ENCODE measurements around the gene IFT52. TPM values are rescaled to one million over a fixed set of nuclear protein-coding genes. Genes with fewer than 3 reads are reported as not detected.
A peak's percentile ranks its signal among the peaks of the same experiment; 100 is the strongest.

Gene IFT52
- polyA plus RNA-seq, 1 experiment = 47.4 TPM

DNA sequence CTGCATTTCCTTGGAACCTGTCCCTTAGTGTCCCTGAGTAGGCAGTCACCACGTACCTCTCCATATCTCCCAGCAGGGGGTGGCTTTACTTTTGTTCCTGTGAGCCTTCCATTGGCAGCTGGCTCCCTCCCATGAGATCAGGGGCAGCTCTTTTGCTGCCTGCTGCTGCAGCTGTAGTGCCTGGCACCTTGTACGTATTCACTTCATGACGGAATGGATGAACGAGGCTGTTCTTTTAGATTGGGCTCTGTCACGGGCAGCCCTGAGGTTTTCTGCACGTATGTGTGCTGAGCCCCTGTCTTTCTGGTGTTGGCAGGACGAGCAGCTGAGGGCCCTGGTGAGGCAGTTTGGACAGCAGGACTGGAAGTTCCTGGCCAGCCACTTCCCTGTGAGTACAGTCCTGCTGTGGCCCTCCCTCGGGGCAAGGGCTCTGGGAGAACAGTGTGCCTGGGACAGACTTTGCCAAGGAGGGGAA lies 90.8 kb downstream of the IFT52 start:
- CTCF ChIA-PET = interaction anchor here (0.6 to 3.4 kb wide), 6 partner anchors 10 to 404 kb away, joined by 3 to 23 read pairs (median 4); no protein-coding TSS in a partner anchor
- Histone ChIP-seq H3K27me3 (ENCODE audit: control insufficient read depth, insufficient read depth, low read length) (no peaks in the 10 kb centered on the region), H3K36me3 (ENCODE audit: control insufficient read depth, insufficient read depth, low read length) (no peaks in the 10 kb centered on the region), H3K4me3 (ENCODE audit: low read depth, low read length) (no peak overlapping the region)
- TF ChIP-seq, protein P1, sequence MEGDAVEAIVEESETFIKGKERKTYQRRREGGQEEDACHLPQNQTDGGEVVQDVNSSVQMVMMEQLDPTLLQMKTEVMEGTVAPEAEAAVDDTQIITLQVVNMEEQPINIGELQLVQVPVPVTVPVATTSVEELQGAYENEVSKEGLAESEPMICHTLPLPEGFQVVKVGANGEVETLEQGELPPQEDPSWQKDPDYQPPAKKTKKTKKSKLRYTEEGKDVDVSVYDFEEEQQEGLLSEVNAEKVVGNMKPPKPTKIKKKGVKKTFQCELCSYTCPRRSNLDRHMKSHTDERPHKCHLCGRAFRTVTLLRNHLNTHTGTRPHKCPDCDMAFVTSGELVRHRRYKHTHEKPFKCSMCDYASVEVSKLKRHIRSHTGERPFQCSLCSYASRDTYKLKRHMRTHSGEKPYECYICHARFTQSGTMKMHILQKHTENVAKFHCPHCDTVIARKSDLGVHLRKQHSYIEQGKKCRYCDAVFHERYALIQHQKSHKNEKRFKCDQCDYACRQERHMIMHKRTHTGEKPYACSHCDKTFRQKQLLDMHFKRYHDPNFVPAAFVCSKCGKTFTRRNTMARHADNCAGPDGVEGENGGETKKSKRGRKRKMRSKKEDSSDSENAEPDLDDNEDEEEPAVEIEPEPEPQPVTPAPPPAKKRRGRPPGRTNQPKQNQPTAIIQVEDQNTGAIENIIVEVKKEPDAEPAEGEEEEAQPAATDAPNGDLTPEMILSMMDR (IDR thresholded peaks at IDR 0.05; ENCODE audit: insufficient read depth, low read depth, low read length) = peak; percentile 30; the same call in 1 of the 2 replicates
- DNase-seq (ENCODE audit: low read depth) = no peak
- POLR2A ChIA-PET = no interaction called here

DNA sequence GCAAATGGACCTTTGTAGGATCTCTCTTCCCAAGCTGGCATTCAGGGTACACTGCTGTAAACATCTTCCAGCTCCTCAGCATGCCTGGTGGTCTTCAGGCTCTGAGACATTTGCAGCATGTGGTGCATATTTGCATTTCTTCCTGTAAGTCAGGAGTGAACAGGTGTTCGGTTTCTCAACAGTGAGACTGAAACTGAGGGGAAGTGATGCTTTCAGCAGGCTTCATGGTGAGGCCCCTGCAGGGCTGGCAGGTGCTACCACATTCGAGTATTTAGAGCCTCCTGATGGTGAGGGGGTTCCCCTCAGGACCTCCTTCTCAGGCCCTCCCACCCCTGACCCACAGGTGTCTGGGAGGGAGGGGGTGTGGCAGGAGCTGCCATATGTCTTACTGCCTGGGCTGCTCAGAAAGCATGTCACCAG lies 91.3 kb downstream of the IFT52 start:
- Histone ChIP-seq H3K4me3 (ENCODE audit: low read depth, low read length) (no peak overlapping the region), H3K27me3 (ENCODE audit: control insufficient read depth, insufficient read depth, low read length) (no peaks in the 10 kb centered on the region), H3K36me3 (ENCODE audit: control insufficient read depth, insufficient read depth, low read length) (no peaks in the 10 kb centered on the region)
- POLR2A ChIA-PET = no interaction called here
- TF ChIP-seq, protein P1 (IDR thresholded peaks at IDR 0.05; ENCODE audit: insufficient read depth, low read depth, low read length) = no peak
- no peak for DNase-seq (ENCODE audit: low read depth)
- CTCF ChIA-PET = interaction anchor here (0.6 to 3.4 kb wide), 6 partner anchors 10 to 403 kb away, joined by 3 to 23 read pairs (median 4); no protein-coding TSS in a partner anchor

DNA sequence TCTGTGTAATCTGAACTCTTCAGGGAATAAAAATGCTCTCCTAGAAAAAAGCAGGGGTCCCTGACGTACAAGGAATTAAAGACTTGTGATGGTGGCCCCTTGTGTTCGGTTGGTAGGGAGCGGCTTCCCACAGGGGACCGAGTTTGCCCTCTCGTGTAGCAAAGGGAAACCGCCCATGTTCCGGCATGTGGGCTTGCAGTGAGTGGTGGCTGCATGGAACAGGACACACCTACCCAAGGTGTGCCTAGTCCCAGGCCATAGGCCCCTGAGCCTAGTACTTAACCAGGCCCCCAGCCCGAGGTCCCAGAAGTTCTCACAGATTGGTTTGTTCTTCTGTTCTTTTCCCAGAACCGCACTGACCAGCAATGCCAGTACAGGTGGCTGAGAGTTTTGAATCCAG lies 91.7 kb downstream of the IFT52 start:
- Histone ChIP-seq H3K27me3 (ENCODE audit: control insufficient read depth, insufficient read depth, low read length) (no peaks in the 10 kb centered on the region), H3K36me3 (ENCODE audit: control insufficient read depth, insufficient read depth, low read length) (no peaks in the 10 kb centered on the region), H3K4me3 (ENCODE audit: low read depth, low read length) (no peak overlapping the region)
- POLR2A ChIA-PET = no interaction called here
- no peak for DNase-seq (ENCODE audit: low read depth)
- TF ChIP-seq, protein P1 (IDR thresholded peaks at IDR 0.05; ENCODE audit: insufficient read depth, low read depth, low read length) = no peak
- CTCF ChIA-PET = interaction anchor here (0.6 to 3.4 kb wide), 3 partner anchors 9 to 403 kb away, joined by 4 to 23 read pairs (median 4); no protein-coding TSS in a partner anchor

DNA sequence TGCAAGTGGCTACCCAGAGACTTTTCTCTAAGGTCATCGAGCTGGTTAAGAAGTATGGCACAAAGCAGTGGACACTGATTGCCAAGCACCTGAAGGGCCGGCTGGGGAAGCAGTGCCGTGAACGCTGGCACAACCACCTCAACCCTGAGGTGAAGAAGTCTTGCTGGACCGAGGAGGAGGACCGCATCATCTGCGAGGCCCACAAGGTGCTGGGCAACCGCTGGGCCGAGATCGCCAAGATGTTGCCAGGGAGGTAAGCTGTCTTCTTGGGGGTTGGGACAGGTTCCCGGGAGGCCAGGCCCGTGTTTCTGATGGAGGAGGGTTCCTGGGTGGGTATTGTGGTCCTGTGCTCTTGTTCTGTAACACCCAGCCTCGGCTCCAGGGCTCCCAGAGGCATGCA lies 96.1 kb downstream of the IFT52 start:
- CTCF ChIA-PET = no interaction called here
- DNase-seq (ENCODE audit: low read depth) = no peak
- no peaks in the 10 kb centered on the region for H3K36me3 ChIP-seq (ENCODE audit: control insufficient read depth, insufficient read depth, low read length)
- POLR2A ChIA-PET = no interaction called here
- TF ChIP-seq, protein P1 (IDR thresholded peaks at IDR 0.05; ENCODE audit: insufficient read depth, low read depth, low read length) = no peak
- no peak overlapping the region for H3K4me3 ChIP-seq (ENCODE audit: low read depth, low read length)
- H3K27me3 ChIP-seq (ENCODE audit: control insufficient read depth, insufficient read depth, low read length) = no peaks in the 10 kb centered on the region

DNA sequence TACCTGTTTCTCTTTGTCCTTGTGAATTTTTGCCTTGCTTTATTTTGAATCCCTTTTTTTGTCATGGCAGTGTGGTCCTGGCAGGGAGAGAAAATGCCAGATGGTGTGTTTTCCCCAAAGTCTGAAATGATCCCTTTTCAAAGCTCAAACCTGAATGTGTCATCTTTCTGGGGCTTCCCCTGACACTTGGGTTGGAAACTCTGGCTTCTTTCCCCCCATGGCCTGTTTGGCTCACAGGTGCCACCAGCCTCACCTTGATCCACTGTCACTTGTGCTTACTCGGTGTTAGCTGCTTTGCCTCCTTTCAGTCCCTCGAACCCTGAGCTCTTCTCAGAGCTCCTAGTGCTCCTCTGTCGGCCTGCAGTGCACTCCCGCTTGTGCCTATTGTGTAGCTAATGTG lies 98.4 kb downstream of the IFT52 start:
- H3K36me3 ChIP-seq (ENCODE audit: control insufficient read depth, insufficient read depth, low read length) = no peaks in the 10 kb centered on the region
- TF ChIP-seq, protein P1 (IDR thresholded peaks at IDR 0.05; ENCODE audit: insufficient read depth, low read depth, low read length) = no peak
- H3K4me3 ChIP-seq (ENCODE audit: low read depth, low read length) = no peak overlapping the region
- no peak for DNase-seq (ENCODE audit: low read depth)
- CTCF ChIA-PET = interaction anchor here (6.4 kb wide), 1 partner anchor 151 kb away, joined by 119 read pairs; no protein-coding TSS in a partner anchor
- no peaks in the 10 kb centered on the region for H3K27me3 ChIP-seq (ENCODE audit: control insufficient read depth, insufficient read depth, low read length)
- POLR2A ChIA-PET = no interaction called here
